ENCODE measurements around the gene VPS26B. TPM values are rescaled to one million over a fixed set of nuclear protein-coding genes. Genes with fewer than 3 reads are reported as not detected.
A peak's percentile ranks its signal among the peaks of the same experiment; 100 is the strongest.

VPS26B gene
- total and polyA plus RNA-seq, 7 donors: 12.2 to 34.8 (median 21.7) TPM

- H3K4me1 ChIP-seq: peaks cover 24% of the 10 kb centered on the region
- 0 to 1% (median 0%) methylated on average over 63 to 93 of the region's 93 CpGs for WGBS, 3 donors
- peak; percentile 33 to 54 (median 44) for ATAC-seq
- peaks cover 0 to 20% of the 10 kb centered on the region in 2 donors for H3K36me3 ChIP-seq (ENCODE audit: insufficient read depth in 1 of 2, low read depth in 1 of 2)
- peak overlapping the region; percentile 88 for H3K4me3 ChIP-seq
- peak overlapping the region; percentile 97 for H3K27ac ChIP-seq
- H3K9me3 ChIP-seq: no peaks in the 10 kb centered on the region
- DNase-seq: peak; percentile 66 to 80
- TF ChIP-seq CTCF (IDR thresholded peaks at IDR 0.05): no peak
- intact Hi-C loops (cut with DNase I): no loop called here
- no peaks in the 10 kb centered on the region for H3K27me3 ChIP-seq (ENCODE audit: insufficient read depth in 3 of 3, low read length in 2 of 3)
Observed at GRCh38 chr11:134224710-134225664, 516 bp downstream of the VPS26B start.

GRCh38 chr11:134226806-134227325 lies 2.4 kb downstream of the VPS26B start:
- Histone ChIP-seq H3K27ac (no peak overlapping the region), H3K4me3 (peak overlapping the region; percentile 88), H3K27me3 (ENCODE audit: insufficient read depth in 3 of 3, low read length in 2 of 3) (no peaks in the 10 kb centered on the region), H3K9me3 (no peaks in the 10 kb centered on the region), H3K36me3 (ENCODE audit: insufficient read depth in 1 of 2, low read depth in 1 of 2) (peaks cover 0 to 15% of the 10 kb centered on the region in 2 donors), H3K4me1 (peaks cover 27% of the 10 kb centered on the region)
- no peak for TF ChIP-seq CTCF (IDR thresholded peaks at IDR 0.05)
- DNase-seq: no peak
- intact Hi-C loops (cut with DNase I): loop anchor here in 1 of 2 donors (2.0 kb wide), 1 partner anchor 22 kb away; no protein-coding TSS in a partner anchor
- WGBS, 3 donors: 67 to 88% (median 83%) methylated on average over 5 of the region's 5 CpGs
- ATAC-seq: no peak

- intact Hi-C loops (cut with DNase I): no loop called here
- no peak overlapping the region for H3K27ac ChIP-seq
- TF ChIP-seq CTCF (IDR thresholded peaks at IDR 0.05): no peak
- no peaks in the 10 kb centered on the region for H3K27me3 ChIP-seq (ENCODE audit: insufficient read depth in 3 of 3, low read length in 2 of 3)
- peaks cover 20% of the 10 kb centered on the region for H3K4me1 ChIP-seq
- 81 to 85% (median 82%) methylated on average over 6 of the region's 6 CpGs for WGBS, 3 donors
- no peak overlapping the region for H3K4me3 ChIP-seq
- no peaks in the 10 kb centered on the region for H3K9me3 ChIP-seq
- peaks cover 0 to 15% of the 10 kb centered on the region in 2 donors for H3K36me3 ChIP-seq (ENCODE audit: insufficient read depth in 1 of 2, low read depth in 1 of 2)
- DNase-seq (no peak), ATAC-seq (no peak)
Observed at GRCh38 chr11:134228625-134229024, 4.2 kb downstream of the VPS26B start.

GRCh38 chr11:134229126-134229790 lies 4.8 kb downstream of the VPS26B start:
- peaks cover 0 to 15% of the 10 kb centered on the region in 2 donors for H3K36me3 ChIP-seq (ENCODE audit: insufficient read depth in 1 of 2, low read depth in 1 of 2)
- WGBS, 3 donors: 74 to 80% (median 77%) methylated on average over 6 of the region's 6 CpGs
- no peaks in the 10 kb centered on the region for H3K9me3 ChIP-seq
- intact Hi-C loops (cut with DNase I): no loop called here
- no peak overlapping the region for H3K27ac ChIP-seq
- ATAC-seq (no peak), DNase-seq (no peak)
- peaks cover 20% of the 10 kb centered on the region for H3K4me1 ChIP-seq
- H3K4me3 ChIP-seq: no peak overlapping the region
- H3K27me3 ChIP-seq (ENCODE audit: insufficient read depth in 3 of 3, low read length in 2 of 3): no peaks in the 10 kb centered on the region
- TF ChIP-seq CTCF (IDR thresholded peaks at IDR 0.05): no peak
